HG02623 (cell line): ENCODE results near the gene GABRB3.

Experiments used
- ATAC-seq: cut with Tn5 transposase; IDR thresholded peaks from one replicate; pipeline ENCODE4 v1.9.1; 2021; ENCODE audit warnings: moderate library complexity; ENCODE audit not compliant: unreplicated experiment

Gene GABRB3

DNA sequence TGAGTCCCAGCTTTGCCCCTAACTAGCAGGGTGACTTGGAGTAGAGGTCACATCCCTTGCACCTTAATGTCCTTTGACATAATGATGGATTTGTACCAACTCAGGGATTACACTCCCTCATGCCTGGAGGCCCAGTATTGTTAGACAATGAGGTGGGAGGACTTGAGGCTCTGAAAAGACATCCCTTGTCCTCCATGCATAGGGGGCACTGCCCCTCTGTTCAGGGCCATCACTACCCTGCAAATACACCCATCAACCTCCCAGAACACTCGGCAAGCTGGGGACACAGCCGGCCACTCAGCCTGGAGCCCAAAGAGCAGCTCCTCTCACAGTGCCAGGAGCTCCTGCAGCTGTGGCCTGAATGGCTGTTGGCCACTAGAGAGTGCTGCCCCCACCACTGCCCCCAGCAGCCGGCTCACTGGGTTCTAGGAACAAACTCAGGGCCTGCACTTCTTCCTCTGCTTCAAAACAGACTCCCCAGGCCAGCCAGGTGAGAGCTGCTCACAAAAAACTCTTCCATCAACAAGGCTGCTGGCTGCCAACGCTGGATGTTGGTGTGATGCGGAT lies 90.2 kb downstream of the GABRB3 start:
- no peak for ATAC-seq

DNA sequence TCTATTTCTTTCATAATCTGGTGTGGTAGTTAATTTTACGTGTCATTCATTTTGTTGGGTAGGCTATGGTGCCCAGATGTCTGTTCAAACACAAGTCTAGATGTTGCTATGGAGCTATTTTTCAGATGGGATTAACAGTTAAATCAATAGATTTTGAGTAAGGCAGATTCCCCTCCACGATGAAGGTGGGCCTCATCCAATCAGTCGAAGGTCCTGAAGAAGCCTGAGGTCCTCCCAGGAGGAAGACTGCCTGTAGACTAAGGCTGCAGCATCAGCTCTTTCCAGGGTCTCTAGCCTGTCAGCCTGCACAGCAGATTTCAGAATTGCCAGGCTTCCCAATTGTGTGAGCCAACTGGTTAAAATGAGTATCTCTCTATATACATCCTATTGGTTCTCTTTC lies 92.9 kb downstream of the GABRB3 start:
- ATAC-seq: no peak

DNA sequence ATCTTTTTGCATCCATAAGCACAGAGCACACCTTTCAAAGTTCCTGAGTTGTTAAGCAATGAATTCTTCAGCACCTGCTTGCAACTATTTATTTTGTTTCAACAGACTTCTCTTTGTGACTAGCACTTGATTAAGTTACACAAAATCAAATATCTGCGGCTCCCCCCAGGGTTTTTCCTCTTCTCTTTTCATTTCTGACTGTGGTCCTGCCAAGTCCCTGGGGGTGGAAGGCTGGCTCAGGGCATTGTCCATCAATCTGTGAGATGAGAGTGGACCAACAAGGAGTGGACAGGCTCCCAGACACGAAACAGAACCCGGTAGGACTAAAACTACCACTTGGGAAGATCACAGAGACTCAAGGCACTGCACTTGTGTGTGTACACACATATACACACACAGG lies 96.8 kb downstream of the GABRB3 start:
- ATAC-seq: no peak

DNA sequence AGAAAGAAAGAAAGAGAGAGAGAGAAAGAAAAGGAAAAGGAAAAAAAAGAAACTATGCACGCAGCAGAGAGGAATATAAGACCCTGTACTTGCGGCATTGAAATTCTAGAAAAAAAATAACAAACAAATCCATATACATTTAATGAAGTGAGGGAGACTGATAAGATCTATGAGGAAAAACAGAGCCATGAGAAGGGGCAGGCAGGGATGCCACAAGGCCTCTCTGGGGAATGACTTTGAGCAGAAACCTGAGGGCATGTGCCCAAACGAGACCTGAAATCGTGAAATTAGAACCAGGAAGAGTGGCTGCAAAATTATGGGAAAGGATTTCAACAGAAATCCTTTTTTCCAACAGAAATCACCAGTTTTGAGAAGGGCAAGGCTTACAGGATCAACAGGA lies 98.4 kb downstream of the GABRB3 start:
- no peak for ATAC-seq

DNA sequence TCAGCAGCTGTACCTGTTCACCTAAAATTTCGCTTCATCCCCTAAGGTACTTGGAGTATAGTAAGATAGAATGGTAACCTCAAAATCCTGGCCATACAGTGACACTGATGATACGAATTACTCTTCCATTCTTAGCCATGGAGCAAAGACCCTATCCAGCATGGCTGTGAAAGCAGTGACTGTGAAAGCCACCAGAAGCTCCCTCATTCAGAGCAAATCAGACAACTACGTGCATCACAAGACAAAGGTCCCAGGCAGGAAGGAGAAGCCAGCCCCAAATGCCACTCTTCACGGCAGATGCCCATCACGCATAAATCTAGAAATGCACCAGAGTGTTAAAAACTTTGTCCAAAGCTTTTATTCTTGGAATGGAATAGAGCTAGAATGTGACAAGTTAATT lies 99.4 kb downstream of the GABRB3 start:
- no peak for ATAC-seq

DNA sequence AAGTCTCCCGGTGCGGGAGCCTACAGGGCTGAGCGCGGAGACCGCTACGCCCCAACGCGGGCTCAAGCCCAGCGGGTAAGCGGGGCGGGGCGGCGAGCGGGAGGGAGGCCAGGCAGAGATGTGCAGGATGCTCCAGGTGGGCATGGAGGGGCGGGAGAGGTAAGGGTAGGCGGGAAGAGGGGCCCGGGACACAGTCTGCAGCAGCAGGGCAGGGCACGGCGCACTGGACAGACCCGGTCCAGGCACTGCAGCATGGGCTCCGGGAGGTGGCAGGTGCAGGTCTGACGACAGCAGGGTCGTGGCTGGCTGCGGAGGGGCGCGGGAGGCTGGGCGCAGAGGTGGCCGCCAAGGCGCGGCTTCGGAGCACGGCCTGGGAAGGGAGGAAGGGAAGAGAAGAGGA lies 102.8 kb downstream of the GABRB3 start:
- ATAC-seq: no peak

DNA sequence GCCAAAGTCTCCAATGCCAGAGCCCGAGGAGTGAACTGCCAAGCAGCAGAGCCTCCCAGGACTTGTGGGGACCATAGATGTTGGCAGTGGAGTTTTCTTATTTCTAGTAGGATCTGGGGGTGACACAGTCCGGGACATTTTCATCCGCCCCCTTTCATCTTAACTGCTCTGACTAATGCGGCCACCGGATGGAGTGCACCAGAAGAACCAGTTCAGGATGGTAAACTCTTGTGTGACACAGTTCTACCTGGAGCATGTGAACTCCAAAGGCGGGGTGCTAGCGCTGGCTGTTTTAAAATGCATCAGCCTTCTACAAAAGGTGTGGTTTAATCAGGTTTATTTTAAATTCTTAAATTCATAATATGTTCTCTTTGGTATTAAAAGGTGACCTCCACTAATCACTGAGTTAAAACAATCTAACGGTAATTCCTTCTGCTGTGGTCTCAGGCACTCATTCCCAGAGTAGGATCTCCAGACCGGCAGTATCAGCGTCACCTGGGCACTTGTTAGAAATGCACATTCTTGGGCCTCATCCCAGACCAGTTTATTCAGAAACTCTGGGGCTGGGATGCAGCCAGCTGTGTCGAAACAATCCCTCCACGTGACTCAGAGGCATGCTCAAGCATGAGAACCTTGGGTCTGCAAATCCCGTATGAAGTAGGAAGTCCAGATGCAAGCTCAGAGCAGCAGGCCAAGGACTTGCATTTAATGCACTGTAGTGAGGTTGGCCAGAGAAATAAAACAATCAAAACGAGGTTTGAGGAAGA lies 105.5 kb downstream of the GABRB3 start:
- no peak for ATAC-seq

DNA sequence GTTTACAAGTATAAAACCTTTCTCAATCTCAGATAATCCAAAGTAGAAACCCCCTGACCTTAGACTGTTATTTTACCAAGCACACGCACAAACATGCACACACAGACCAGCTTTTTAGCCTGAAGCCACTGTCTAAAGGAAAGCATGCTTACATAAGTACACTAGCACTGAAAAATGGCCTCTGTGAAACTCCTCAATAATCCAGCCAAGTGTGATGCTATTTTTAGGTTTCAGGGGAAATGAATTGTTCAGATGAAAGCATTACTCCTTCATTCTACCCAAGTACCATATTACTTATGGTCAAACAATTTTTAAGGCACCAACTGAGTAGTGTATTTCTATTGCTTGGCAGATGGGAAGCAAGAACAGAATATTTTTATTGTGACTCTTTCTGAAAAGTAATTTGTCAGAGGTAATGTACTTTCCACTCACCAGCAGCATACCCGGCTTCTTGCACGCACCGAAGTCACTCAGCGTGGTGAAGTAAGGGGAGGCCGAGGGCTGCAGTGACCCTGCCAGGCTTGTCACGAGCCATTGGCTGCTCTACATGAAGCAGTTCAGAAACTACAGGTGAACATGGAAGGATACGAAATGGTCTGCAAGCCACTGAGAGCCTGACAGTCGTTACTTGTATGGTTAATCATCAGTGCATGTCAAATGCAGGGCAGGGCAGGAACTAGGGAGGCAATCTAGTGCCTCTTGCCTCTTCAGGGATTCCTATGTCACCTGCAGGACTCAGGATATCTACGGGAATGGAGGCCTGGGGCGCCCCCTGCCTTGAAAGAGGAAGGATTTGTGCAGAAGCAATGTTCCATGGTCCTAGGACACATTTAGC lies 106.7 kb downstream of the GABRB3 start:
- ATAC-seq: no peak

DNA sequence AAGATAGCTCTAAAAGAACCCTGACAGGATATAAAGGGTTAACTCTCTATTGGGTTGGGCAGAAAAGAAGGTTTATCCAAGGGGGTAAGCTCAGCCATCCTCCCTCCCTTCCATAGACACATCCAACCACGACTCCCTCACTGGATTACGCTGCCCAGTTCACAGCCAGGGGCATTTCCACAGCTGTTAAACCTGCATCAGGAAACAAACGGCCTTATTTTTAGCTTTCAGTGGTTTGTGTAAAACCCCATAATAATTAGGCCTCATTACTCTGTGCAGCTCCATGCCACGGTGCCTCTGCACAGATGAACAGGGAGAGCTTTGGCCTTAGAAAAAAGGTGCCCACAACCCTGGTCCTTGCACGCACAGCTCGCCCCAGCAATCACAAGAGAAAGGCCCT lies 110.6 kb downstream of the GABRB3 start:
- no peak for ATAC-seq

DNA sequence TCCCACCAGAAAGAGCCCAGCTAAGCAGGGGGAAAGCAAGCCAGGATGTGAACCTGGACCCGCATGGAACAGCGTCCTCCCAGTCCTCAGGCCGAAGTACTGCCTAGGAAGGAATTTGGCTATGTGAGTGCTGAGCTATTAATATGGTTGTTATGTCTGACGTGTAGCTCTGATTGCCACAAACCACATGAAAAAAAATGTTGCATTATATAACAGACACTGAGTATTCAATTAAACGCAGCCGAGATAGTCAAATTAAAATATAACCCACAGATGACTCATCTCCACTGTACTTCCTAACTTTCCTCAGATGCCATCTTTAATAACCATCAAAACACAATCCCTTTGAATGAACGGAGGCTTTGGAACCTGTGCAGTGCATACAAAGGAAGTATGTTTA lies 111.1 kb downstream of the GABRB3 start:
- ATAC-seq: no peak

DNA sequence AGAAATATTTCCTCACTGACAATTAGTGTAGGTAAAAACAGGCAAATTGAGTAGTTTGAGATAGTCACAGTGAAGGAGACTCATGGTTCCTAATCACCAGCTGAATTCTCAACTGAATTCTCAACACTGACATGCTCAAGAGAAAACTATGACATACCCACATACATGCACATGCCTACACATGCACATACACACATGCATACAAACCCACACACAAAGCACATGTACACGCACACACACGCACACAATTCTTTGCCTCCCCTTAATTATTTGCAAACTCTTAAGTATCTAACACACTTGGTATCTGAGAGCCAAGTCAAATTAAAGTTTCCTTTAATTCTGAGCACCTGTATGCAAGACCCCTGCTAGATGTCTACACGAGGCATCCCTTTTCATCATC lies 111.8 kb downstream of the GABRB3 start:
- ATAC-seq: no peak

DNA sequence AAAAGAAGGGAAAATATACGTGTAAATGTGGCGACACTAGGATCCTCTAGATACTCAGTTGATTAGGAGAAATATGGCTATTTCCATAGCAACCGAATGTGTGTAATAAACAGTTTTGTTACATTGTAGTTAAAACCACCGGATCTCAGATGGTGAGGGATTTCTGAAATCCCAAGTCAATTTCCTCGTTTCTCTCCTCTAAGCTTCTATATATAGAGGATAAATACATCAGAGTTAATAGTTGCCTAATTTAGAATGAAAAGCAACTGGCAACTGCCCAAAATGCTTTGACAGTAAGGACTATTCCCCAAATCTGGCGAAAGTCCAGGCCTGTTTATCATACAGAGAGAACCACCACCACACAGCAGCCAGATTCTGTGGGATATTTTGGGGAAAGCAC lies 112.6 kb downstream of the GABRB3 start:
- ATAC-seq: no peak

DNA sequence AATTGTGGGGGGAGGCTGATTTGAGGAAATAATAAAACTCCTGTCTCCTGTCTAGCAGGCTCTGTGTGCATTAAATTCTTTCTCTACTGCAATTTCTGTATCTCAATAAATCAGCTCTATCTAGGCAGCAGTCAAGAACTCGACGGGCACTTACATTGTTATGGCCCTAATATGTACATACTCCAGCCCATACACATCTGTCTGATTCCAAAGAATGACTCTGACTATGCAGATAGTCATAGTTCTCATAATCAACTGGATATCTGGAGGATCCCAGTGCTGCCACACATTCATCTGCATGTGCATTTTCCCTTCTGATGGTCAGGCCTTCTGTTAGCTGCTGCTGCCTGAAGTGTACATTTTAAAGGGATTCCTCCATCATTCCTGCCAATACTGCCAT lies 114.6 kb downstream of the GABRB3 start:
- ATAC-seq: no peak

DNA sequence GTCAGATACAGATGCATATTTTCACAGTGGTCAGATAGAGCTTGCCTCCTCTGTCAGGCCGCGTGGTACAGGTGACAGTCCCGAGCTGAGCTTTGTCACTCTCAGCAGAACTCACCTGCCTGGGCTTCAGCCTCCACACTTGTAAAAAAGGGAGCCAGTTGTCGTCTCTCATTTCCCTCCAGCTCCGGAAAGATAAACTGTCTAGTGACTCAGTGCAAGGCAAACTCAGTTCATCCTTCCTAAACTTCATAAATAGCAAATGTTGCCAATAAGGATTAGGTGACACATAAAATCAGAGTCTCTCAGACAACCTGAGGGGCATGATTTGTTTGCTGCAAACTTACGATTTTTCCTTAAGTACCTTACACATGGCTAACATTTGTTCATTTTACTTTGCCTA lies 116.8 kb downstream of the GABRB3 start:
- no peak for ATAC-seq

DNA sequence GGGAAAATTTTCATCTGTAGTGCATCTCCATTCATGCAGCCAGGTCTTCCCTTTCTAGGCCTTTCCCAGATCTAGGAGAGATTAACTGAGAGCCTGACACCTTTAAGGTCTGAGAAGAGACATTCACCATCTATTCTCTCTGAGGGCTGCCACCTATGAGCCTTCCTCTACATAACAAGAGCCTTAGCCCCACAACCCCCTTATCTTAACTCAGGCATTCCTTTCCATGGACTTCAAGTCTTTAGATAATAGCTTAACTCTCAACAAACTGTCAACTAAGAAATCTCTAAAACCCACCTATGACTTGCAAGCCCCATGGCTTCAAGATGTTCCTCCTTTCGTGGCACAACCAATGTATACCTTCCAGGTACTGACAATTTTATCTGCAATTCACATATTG lies 121.0 kb downstream of the GABRB3 start:
- no peak for ATAC-seq

DNA sequence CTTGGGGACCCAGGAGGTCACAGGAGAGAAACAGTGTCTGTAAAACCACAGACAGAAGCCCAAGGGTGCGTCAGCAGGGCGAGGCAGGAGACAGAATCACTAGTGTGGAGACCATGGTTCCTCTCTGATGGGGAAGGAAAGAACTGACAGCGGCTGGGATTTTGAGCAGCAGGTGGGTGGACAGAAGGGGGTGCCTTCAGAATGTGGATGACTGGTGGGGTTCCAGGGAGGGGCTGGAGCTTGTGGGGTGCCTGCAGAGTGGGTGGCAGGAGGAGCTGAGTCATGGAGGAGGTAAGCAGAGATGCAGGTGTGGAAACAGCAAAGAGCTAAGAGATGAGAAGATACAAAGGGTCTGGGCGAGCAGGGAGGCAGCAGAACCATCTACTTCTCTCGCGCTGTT lies 124.2 kb downstream of the GABRB3 start:
- no peak for ATAC-seq

DNA sequence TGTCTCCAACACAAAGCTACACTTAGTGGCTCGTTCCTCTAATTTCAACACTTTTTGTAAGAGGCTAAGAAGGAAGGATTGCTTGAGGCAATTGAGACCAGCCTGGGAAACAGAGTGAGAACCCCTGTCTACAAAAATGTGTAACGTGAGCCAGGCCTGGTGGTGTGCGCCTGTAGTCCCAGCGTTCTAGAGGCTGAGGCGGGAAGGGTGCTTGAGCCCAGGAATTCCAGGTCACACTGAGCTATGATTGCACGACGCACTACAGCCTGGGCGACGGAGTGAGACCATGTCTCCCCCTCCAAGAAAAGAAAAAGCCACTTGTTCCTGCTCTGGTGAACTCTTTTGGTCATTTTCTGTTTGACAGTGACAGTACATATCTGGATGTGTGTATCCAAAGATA lies 127.9 kb downstream of the GABRB3 start:
- ATAC-seq: no peak

DNA sequence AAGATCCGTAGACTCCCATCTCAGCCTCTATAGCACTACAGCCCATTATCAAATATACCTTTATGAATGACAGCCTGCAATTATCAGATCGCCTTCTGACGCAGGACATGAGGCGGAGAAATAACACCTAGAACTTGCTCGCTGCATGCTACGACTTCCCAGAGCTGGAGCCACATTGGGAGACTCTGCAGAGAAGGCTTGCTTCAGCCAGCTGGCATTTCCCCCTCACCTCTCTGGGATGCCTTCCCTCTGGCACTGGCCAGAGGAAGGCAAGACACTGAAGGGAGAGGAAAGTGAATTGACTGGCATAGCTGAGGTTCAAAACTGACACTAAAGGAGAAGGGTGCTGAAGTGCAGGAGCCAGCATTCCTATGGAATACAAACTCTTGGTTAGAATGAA lies 131.7 kb downstream of the GABRB3 start:
- no peak for ATAC-seq

DNA sequence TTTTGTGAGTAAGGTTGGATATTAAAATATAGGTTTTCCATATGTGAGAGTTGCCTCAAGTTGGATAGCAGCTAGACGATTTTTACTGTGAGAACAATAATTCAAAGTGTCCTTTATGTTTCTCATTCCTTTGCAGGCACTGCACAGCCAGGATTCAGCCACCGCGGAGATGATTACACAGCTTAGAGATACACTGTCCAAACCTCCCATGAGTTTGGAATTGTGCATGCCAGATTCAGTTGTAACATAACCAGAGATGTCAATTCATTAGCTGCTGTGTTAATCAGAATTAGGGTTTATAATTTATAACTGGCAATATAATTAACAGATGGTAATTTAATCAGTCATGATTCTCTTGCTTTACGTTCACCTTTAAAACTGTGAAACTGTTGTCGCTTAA lies 132.3 kb downstream of the GABRB3 start:
- ATAC-seq: no peak

DNA sequence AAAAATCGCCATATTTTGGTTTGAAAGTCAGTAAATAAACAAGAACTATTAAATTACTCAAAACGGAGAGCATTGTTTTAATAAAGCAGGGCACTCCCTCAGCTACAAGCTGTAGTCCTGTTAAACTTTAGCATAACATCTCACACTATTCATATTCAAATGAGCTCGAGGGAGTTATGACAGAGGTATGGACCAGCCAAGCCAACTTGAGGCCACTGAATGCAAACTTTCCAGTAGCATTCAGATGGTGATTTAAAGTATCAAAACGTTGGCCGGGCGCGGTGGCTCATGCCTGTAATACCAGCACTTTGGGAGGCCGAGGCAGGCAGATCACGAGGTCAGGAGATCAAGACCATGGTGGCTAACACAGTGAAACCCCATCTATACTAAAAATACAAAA lies 132.9 kb downstream of the GABRB3 start:
- no peak for ATAC-seq

DNA sequence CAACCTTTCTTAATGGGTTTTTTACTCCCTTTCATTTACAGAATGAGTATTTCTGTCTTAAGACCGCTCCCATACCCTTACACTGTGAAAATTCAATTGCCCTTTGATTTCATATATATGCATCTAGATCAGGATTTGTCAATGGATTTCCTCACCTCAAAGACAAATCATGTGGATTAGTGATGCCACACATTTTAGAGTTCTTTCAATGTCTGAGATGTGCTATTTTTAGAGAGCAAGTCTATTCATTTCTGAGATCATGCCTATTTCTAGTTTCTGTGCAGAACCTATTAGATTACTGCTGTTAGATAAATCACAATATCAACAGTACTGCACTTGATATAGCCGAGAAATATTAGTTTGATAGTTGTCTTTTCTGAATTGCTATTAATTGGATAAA lies 137.3 kb downstream of the GABRB3 start:
- ATAC-seq: no peak

DNA sequence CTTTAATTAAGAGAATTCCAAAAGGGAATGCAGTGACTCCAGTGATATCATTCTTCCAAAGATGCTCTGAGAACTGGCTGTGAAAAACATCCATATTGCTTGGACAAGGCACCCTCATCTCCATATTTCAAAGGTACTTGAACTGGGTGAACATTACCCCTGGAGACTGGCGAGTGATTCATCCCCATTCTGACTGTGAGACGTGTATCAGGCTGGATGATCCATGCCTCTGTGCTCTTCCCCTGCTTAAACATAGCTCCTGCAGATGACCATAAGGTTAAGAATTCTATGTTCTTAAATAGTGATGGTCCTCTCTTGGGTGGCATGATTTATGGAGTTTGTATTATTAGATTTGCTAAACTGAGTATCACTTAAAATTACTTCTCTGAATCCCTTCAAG lies 137.8 kb downstream of the GABRB3 start:
- no peak for ATAC-seq
